ENCODE results near the gene GCC1.

Gene GCC1

GRCh38 chr7:127585044-127585953 lies at the start of gene GCC1:
Gene GCC1 (minus strand): TSS chr7:127585596. CDS start chr7:127585182, 414 bp downstream.
- peak; percentile 94 for DNase-seq

DNA sequence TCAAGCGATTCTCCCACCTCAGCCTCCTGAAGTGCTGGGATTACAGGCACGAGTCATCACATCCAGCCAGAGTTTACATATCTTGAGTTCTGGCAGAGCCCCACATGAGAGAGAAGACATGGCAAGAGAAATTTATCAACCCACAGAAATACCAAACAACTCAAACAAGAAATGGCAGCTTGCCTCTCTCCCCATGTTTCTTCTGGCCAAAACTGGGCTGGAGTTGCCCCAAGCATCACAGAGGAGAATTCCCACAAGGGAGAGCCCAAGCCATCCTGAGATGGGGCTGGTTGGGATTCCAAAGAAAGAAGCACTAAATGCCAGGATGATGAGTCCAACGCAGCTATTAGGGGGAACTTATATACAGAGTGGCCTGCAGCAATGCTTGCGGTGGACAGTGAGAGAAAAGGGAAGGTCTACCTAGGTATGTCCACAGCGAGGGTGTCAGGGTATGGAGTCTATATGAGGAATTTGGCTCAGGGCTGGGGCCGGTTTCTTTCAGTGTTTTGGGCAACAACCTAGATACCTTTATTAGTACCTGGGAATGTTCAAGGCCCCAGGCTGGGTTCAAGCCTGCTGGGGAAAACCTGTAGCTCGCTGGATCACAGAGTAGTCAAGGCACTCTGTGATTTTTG lies 47.0 kb upstream of the GCC1 start:
- no peak for DNase-seq

DNA sequence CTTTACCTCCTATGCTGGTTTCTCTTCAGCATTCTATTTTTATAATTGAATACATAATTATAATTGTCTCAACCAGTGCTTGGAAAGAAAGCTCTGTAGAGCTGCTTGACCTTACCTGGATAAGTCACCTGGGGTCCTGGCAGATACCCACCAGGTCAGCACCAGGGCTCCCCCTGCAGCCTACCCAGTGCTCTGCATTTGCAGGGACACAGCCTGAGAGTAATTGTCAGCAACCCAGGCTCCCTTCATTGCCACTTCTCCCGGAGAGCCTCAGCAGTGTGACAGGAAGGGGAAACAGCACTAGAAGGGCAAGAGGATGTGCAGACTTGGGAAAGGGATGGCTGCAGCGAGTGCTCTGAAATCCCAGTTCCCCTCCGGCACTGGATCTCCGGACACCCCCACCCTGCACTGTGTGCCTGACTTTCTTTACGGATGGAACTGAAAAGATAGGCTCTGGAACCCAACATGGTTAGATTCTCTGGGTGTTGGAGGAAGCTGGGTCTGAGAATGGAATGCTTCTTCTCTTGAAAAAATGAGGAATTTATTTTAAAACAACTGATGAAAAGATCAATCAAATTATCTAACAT lies 44.0 kb upstream of the GCC1 start:
- peak; percentile 45 for DNase-seq

GRCh38 chr7:127628445-127628844 lies 43.0 kb upstream of the GCC1 start:
- DNase-seq, result no peak

DNA sequence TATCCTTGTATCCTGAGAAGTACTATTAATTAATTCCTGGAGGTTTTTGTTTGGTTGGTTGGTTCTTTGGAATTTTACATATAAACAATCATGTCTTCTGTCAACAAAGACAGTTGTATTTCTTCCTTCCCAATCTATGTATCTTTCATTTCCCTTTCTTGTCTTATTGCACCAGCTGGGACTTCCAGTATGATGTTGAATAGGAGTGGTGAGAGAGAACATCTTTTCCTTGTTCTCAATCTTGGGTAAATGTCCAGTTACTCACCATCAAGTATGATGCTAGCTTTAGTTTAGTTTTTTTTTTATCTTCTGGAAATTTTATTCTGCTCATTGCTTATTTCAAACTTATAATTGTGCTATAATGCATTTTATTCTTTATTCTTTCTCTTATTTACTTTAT lies 39.9 kb upstream of the GCC1 start:
- no peak for DNase-seq

DNA sequence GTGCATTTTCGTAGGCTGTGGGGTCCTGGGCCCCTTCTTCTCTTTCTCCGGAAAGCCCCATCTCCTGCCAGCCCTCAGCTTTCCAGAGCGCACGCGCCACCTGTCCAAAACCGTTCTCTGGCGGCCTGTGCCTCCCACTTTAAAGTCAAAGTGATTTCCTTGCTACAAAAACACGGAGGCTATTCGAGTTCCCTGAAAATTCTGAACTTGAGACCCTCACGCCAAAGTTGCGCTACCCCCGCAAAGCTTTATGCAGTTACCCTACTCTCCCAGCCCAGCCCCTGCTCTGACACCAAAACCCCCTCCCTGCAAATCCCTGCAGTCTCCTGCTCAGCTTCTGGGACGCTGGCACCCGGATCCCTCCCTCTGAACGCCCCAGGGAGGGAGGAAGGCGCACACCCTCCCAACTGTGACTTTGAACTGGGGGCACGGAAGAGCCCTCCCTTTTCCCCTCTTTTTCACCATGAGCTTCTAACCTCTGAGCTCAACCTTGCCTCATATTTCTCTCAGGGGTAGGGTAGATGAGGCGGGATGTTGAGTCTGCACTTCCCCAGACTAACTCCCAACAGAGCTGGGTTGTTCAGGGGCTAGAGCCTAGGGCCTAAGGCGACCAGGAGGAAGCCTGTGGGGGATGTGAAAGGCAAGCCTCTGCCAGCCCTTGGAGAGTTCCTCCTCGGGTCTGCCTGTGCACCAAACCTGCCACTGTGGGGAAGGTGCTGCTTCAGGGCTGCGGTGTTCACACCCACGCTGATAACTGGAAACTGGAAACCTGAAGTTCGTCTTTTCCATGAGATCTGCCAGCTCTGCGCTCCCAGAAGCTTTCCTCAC lies 35.2 kb upstream of the GCC1 start:
- DNase-seq, result no peak

GRCh38 chr7:127619681-127620405 lies 34.4 kb upstream of the GCC1 start:
- no peak for DNase-seq

GRCh38 chr7:127618775-127619174 lies 33.4 kb upstream of the GCC1 start:
- DNase-seq, result no peak

GRCh38 chr7:127618042-127618441 lies 32.6 kb upstream of the GCC1 start, which contains the start of gene PAX4:
Gene PAX4 (minus strand): TSS chr7:127618142. CDS start chr7:127615928, 2,214 bp downstream.
- no peak for DNase-seq

GRCh38 chr7:127616724-127617123 lies 31.3 kb upstream of the GCC1 start:
- no peak for DNase-seq

DNA sequence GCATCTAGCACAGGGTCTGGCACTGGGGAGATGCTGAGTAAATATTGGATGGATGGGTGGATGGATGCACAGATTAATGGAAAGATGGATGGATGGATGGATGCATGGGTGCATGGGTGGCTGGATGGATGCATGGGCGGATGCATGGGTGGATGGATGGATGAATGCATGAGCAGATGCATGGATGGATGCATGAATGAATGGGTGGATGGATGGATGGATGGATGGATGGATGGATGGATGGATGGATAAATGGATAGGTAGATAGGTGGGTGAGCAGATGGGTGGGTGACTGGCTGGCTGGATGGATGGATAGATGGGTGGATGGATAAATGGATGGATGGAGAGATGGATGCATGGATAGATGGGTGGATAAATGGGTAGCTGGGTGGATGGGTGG lies 26.9 kb upstream of the GCC1 start:
- no peak for DNase-seq

- no peak for DNase-seq
These were observed 23.9 kb upstream of the GCC1 start for GRCh38 chr7:127609297-127609696.

- no peak for DNase-seq
These were observed 23.1 kb upstream of the GCC1 start for GRCh38 chr7:127608446-127608845.

DNA sequence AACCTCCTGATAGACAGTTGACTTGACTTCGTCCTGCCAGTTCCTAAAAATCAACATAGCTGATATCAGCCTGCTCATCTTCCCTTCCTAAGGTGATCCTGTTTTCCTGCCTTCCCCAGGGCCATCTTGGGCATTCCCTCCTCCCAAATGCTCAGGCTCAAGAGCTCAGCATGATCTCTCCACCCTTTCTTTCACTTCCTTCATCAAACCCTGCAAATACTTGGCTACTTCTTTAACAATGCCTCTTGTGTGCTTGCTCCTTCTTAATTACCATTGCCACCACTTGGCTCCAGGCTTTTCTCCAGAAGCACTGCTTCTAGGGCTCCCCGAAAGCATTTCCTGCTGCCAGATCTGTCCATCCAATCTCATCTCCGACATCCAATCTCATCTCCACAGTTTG lies 15.5 kb upstream of the GCC1 start:
- DNase-seq, result no peak

DNA sequence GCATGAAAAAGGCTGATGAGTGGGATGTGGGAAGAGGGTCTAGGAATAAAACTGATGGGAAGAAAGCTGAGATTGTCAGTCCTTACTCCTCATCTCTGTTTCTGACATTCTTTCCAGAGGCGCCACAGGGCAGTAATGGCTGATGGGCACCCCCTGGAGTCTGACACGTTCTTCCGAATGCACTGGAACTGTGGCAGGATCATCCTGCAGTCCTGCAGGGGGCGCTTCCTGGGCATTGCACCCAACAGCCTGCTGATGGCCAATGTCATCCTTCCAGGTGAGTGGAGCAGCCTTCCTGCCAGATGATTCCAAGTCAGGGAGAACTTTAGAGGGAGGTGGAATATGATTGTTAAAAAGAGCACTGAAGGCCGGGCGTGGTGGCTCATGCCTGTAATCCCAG lies 12.9 kb upstream of the GCC1 start:
- DNase-seq, result no peak

- no peak for DNase-seq
These were observed 10.3 kb upstream of the GCC1 start for GRCh38 chr7:127595737-127596136.

- no peak for DNase-seq
These were observed 9.1 kb upstream of the GCC1 start for GRCh38 chr7:127594490-127594889.

GRCh38 chr7:127592550-127592949 lies 7.2 kb upstream of the GCC1 start:
- no peak for DNase-seq

DNA sequence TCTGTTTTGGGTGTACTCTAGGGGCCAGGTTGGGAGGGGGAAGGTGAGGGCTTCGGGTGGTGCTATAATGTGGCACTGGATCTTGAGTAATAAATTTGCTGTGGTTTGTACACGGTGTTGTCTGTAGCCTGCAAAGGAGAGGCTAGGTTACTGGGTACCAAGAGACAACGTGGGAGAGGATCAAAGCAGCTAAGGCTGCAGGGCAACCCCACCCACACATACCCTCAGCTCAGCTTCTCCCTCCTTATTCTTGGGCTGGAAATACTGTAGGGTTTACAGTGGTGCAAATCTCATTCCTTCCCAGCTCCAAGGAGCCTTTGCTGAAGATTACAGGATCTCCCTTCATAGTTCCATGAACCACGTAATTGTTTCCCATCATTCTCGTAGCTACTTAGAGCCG lies 6.2 kb upstream of the GCC1 start:
- no peak for DNase-seq

DNA sequence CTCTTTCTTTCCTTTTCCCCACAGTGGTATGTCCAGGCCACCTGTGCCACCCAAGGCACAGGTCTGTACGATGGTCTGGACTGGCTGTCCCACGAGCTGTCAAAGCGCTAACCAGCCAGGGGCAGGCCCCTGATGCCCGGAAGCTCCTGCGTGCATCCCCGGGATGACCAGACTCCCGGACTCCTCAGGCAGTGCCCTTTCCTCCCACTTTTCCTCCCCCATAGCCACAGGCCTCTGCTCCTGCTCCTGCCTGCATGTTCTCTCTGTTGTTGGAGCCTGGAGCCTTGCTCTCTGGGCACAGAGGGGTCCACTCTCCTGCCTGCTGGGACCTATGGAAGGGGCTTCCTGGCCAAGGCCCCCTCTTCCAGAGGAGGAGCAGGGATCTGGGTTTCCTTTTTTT lies 5.8 kb upstream of the GCC1 start:
- no peak for DNase-seq

DNA sequence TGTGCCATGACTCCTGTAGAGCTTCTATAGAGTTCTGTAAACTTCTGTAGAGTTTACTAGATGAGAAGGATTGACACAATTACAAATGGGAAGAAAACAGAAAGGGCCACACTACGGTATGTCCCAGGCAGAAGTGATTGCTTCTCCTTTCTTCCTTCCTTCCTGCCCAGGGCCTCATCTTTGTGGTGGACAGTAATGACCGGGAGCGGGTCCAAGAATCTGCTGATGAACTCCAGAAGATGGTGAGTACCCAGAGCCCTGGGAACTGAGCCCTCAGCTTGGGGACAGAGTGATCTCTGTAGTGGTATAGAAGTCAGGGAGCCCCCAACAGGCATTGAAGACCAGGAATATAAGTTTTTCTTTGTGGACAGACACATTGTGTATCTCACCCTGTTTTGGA lies 4.5 kb upstream of the GCC1 start:
- no peak for DNase-seq

Data from CD4-positive, alpha-beta T cell treated with Interleukin-6 for 4 hours (primary cell).